Nephron (organoid): Measurements from ENCODE around the gene ARFGAP2.

ENCODE experiments used
- H3K27ac Mint-ChIP-seq, 3 experiments: 2 replicates each; pipeline ENCODE4 v1.8.0; 2020; ENCODE audit warnings: mixed read lengths in 3 of 3, mild to moderate bottlenecking in 2 of 3, moderate library complexity in 1 of 3
- H3K27me3 Mint-ChIP-seq: 2 replicates; pipeline ENCODE4 v1.8.0; 2021; ENCODE audit warnings: low read depth, mild to moderate bottlenecking, moderate library complexity, mixed read lengths
- H3K36me3 Mint-ChIP-seq: 2 replicates; pipeline ENCODE4 v1.8.0; 2020; ENCODE audit warnings: low read depth, mixed read lengths
- H3K4me1 Mint-ChIP-seq: 2 replicates; pipeline ENCODE4 v1.8.0; 2020; ENCODE audit warnings: mixed read lengths
- H3K4me3 Mint-ChIP-seq, 3 experiments: 2 replicates each; pipeline ENCODE4 v1.8.0; 2020; ENCODE audit warnings: mild to moderate bottlenecking in 3 of 3, mixed read lengths in 3 of 3, moderate library complexity in 2 of 3
- H3K9me3 Mint-ChIP-seq: 2 replicates; pipeline ENCODE4 v1.8.0; 2020; ENCODE audit warnings: mixed read lengths
- CTCF ChIP-seq, 3 experiments: fragments of 200-600 bp; sonication (generic); IDR thresholded peaks; one replicate each; pipeline ENCODE4 v1.5.0; 2021; ENCODE audit warnings: antibody characterized with exemption in 3 of 3; ENCODE audit not compliant: unreplicated experiment in 3 of 3

The ARFGAP2 gene

DNA sequence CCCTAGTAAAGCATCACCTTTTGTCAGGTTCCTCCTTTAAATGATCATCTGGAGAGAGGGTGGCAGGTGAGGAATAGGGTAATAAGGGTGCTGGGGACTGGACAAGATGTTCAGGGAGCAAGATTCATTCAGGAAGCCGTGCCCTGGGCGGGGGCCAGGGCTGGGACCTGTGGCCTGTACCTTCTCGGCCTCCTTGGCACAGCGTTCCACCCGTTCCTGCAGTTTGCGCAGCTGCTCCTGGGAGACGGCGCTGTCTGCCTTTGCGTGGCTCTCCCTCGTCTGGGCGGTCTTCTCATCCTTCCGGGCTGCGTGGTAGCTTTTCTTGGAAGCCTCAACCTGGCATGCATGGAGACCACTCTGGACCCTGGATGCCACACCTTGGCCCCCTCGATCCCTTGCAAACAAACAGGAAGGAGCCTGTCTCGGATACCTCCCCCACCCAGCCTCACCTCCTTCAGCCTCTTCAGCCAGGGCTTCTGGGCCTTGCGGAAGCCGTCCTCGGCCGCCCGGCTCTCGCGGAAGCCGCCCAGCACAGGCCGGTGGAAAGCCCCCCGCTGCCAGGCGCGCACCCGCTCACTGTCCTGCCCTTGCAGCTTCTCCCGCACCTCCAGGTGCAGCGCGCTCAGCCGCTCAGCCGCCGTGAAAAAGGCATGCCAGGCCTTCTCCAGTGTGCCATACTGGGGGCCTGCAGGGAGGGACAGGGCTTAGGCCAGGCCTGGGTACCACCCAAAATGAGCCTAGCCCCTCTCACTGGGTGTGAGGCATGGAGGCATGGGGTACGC lies 3.5 kb upstream of the ARFGAP2 start:
- H3K27me3 Mint-ChIP-seq: no peaks in the 10 kb centered on the region
- no peak for TF ChIP-seq CTCF (IDR thresholded peaks at IDR 0.05; ENCODE audit: unreplicated experiment in 3 of 3)
- peaks cover 23% of the 10 kb centered on the region for H3K4me1 Mint-ChIP-seq
- H3K36me3 Mint-ChIP-seq: peaks cover 7% of the 10 kb centered on the region
- peak overlapping the region in 1 of 3 experiments; percentile 9 for H3K27ac Mint-ChIP-seq
- no peaks in the 10 kb centered on the region for H3K9me3 Mint-ChIP-seq
- no peak overlapping the region for H3K4me3 Mint-ChIP-seq

GRCh38 chr11:47179655-47179991 lies 2.9 kb upstream of the ARFGAP2 start:
- peak; percentile 36 to 52 (median 49) for TF ChIP-seq CTCF (IDR thresholded peaks at IDR 0.05; ENCODE audit: unreplicated experiment in 3 of 3)
- H3K36me3 Mint-ChIP-seq: peaks cover 7% of the 10 kb centered on the region
- peak overlapping the region; percentile 9 to 40 (median 34) for H3K27ac Mint-ChIP-seq
- peaks cover 23% of the 10 kb centered on the region for H3K4me1 Mint-ChIP-seq
- no peaks in the 10 kb centered on the region for H3K27me3 Mint-ChIP-seq
- H3K4me3 Mint-ChIP-seq: peak overlapping the region; percentile 4 to 70 (median 69)
- H3K9me3 Mint-ChIP-seq: no peaks in the 10 kb centered on the region

- Mint-ChIP-seq H3K9me3 (no peaks in the 10 kb centered on the region), H3K4me3 (peak overlapping the region; percentile 4 to 70 (median 69)), H3K27ac (peak overlapping the region; percentile 9 to 40 (median 34)), H3K27me3 (no peaks in the 10 kb centered on the region), H3K36me3 (peaks cover 9% of the 10 kb centered on the region), H3K4me1 (peaks cover 19% of the 10 kb centered on the region)
- TF ChIP-seq CTCF (IDR thresholded peaks at IDR 0.05; ENCODE audit: unreplicated experiment in 3 of 3): no peak
These were observed 2.3 kb upstream of the ARFGAP2 start for GRCh38 chr11:47178737-47179654.

DNA sequence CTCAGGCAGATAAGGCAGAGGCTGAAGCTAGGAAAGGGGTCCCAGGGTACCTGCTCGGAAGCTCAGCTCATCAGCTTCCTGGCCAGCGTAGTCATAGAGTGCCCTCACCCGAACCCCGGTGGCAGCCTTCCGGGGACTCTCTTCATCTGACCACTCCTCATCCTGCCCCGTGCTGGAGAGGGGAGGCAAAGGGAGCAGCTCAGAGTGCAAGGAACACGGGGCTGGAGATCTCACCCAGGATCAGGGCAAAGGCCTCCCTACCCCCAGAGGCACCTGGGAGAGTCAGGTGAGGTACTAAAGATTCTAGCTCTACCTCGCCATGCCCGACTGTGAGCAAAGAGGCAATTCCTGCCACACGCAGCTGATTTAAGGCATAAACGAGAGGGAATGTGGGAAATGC lies 1.6 kb upstream of the ARFGAP2 start:
- Mint-ChIP-seq H3K4me1 (peaks cover 24% of the 10 kb centered on the region), H3K27me3 (no peaks in the 10 kb centered on the region), H3K9me3 (no peaks in the 10 kb centered on the region), H3K27ac (no peak overlapping the region), H3K36me3 (peaks cover 16% of the 10 kb centered on the region), H3K4me3 (peak overlapping the region in 1 of 3 experiments; percentile 34)
- TF ChIP-seq CTCF (IDR thresholded peaks at IDR 0.05; ENCODE audit: unreplicated experiment in 3 of 3): no peak

DNA sequence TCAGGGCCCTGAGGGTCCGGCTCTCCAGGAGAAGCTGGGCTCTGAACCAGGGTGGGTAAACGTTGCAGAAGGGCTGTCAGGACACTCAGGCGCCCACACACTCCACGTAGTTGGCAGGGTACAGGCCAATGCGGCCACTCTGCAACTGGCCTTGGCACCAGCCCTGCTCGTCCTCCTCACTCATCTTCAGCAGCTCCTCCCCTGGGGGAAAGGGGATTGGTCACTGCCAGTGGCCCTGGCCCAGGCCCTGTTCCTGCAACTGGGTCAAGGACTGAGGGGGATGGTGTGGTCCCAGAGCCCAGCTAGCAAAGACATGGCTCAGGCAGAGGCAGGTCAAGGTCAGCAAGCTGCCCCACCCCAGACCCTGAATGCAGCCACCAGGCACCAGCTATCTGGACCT lies 1.2 kb upstream of the ARFGAP2 start:
- Mint-ChIP-seq H3K27me3 (no peaks in the 10 kb centered on the region), H3K36me3 (peaks cover 21% of the 10 kb centered on the region), H3K4me1 (peaks cover 24% of the 10 kb centered on the region), H3K4me3 (peak overlapping the region; percentile 97 to 99 (median 98)), H3K9me3 (no peaks in the 10 kb centered on the region), H3K27ac (peak overlapping the region; percentile 99 to 100 (median 99))
- no peak for TF ChIP-seq CTCF (IDR thresholded peaks at IDR 0.05; ENCODE audit: unreplicated experiment in 3 of 3)
